DOHH2 (cell line): ENCODE data around the gene CTRB1.

Source experiments
- EZH2phosphoT487 ChIP-seq: fragments of 200-600 bp; sonication (generic); IDR thresholded peaks from 2 replicates; pipeline ENCODE4 v1.6.1; 2017; ENCODE audit warnings: borderline replicate concordance, mild to moderate bottlenecking, antibody characterized with exemption, low read length, moderate library complexity, mixed read lengths
- TF ChIP-seq, protein P1 (sequence below): fragments of 200-600 bp; sonication (generic); IDR thresholded peaks from one replicate; pipeline ENCODE4 v1.5.1; 2014; ENCODE audit warnings: antibody characterized with exemption, mild to moderate bottlenecking, low read depth, low read length; ENCODE audit not compliant: poor library complexity, severe bottlenecking

DNA sequence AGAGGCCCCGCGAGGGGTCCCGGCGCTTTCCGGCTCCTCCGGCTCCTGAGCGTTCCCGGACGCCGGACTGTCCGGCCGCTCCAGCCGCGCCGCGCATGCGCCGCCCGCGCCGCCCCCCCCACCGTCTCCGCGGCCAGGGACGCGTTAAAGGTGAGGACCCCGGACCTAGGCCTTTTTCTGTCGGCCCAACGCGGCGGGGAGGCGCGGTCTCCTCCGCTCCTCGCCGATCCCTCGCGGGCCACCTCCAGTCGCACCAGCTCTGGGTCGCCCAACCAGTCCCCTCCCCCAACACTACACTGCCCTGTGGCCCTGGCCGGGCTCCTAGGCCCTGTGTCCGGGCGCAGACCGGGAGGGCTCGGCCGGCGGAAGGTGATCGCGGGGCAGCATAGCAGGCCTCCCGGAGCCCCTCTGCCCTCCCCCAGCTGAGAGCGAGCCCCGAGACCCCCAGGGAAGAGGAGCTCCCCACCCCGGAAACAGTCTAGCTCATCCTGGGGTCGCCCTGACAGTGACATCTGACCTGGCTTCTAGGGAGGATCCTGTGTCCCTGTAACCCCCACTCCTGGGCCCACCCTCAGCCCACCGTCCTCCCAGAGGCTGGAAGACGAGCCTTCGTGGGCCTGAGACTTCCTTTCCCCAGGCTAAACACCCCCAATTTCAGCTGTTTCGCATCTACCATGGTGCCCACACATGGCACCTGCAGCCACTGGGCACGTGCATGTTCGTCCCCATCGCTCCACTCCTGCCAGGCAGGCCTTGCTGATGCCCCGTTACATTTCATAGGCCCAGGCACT lies 47.3 kb downstream of the CTRB1 start:
- TF ChIP-seq, protein P1, sequence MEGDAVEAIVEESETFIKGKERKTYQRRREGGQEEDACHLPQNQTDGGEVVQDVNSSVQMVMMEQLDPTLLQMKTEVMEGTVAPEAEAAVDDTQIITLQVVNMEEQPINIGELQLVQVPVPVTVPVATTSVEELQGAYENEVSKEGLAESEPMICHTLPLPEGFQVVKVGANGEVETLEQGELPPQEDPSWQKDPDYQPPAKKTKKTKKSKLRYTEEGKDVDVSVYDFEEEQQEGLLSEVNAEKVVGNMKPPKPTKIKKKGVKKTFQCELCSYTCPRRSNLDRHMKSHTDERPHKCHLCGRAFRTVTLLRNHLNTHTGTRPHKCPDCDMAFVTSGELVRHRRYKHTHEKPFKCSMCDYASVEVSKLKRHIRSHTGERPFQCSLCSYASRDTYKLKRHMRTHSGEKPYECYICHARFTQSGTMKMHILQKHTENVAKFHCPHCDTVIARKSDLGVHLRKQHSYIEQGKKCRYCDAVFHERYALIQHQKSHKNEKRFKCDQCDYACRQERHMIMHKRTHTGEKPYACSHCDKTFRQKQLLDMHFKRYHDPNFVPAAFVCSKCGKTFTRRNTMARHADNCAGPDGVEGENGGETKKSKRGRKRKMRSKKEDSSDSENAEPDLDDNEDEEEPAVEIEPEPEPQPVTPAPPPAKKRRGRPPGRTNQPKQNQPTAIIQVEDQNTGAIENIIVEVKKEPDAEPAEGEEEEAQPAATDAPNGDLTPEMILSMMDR = no peak
- no peak for TF ChIP-seq EZH2phosphoT487
